HG02759 (cell line): ENCODE results near the gene LGI1.

Source experiments
- ATAC-seq: cut with Tn5 transposase; IDR thresholded peaks from one replicate; pipeline ENCODE4 v1.9.1; 2021; ENCODE audit warnings: mild to moderate bottlenecking, moderate library complexity; ENCODE audit not compliant: unreplicated experiment

The LGI1 gene

GRCh38 chr10:93757801-93758507 lies at the start of gene LGI1:
LGI1 (plus strand) TSS chr10:93757936; CDS start chr10:93758145, 209 bp downstream.
- ATAC-seq: no peak

- ATAC-seq: no peak
These were observed 47.3 kb upstream of the LGI1 start for GRCh38 chr10:93710333-93710909.

GRCh38 chr10:93711891-93712290 lies 45.8 kb upstream of the LGI1 start:
- no peak for ATAC-seq

GRCh38 chr10:93712593-93712992 lies 45.1 kb upstream of the LGI1 start:
- ATAC-seq: no peak

GRCh38 chr10:93715345-93715744 lies 42.4 kb upstream of the LGI1 start:
- ATAC-seq: peak; percentile 84

- no peak for ATAC-seq
These were observed 41.0 kb upstream of the LGI1 start for GRCh38 chr10:93716766-93717165.

GRCh38 chr10:93718937-93719725 lies 38.6 kb upstream of the LGI1 start:
- ATAC-seq: peak; percentile 54

- no peak for ATAC-seq
These were observed 37.8 kb upstream of the LGI1 start for GRCh38 chr10:93719901-93720300.

GRCh38 chr10:93722550-93722949 lies 35.2 kb upstream of the LGI1 start:
- no peak for ATAC-seq

- no peak for ATAC-seq
These were observed 34.6 kb upstream of the LGI1 start for GRCh38 chr10:93723153-93723552.

- ATAC-seq: no peak
These were observed 31.7 kb upstream of the LGI1 start for GRCh38 chr10:93726024-93726423.

GRCh38 chr10:93741367-93741766 lies 16.4 kb upstream of the LGI1 start:
- ATAC-seq: no peak

- peak; percentile 86 for ATAC-seq
These were observed 14.9 kb upstream of the LGI1 start for GRCh38 chr10:93742633-93743349.

- no peak for ATAC-seq
These were observed 12.2 kb upstream of the LGI1 start for GRCh38 chr10:93745408-93746065.

GRCh38 chr10:93746844-93747284 lies 10.9 kb upstream of the LGI1 start:
- no peak for ATAC-seq

- no peak for ATAC-seq
These were observed 8.4 kb upstream of the LGI1 start for GRCh38 chr10:93749218-93749799.

- no peak for ATAC-seq
These were observed 6.6 kb upstream of the LGI1 start for GRCh38 chr10:93751124-93751523.

- no peak for ATAC-seq
These were observed 5.9 kb upstream of the LGI1 start for GRCh38 chr10:93751832-93752231.

- ATAC-seq: no peak
These were observed 5.0 kb upstream of the LGI1 start for GRCh38 chr10:93752761-93753160.

GRCh38 chr10:93753621-93754250 lies 4.0 kb upstream of the LGI1 start:
- no peak for ATAC-seq
